Panc1 (cell line): ENCODE data around the gene AGAP1. TPM values are rescaled to one million over a fixed set of nuclear protein-coding genes. Genes with fewer than 3 reads are reported as not detected.

ENCODE experiments used
- ATAC-seq: fragments of 200-7000 bp; cut with Tn5 transposase; 2 replicates; pipeline ENCODE4 v1.9.1; 2020; ENCODE audit warnings: mild to moderate bottlenecking, moderate library complexity
- BruUV-seq: library from RNA; stranded (reverse); fragments of 400-500 nt; replicated peaks from 2 replicates; lab custom pipeline; 2021; lab: Mats Ljungman, UMichigan
- CTCF ChIA-PET: fragments of 300-600 bp; sonication (Branson Sonifier 250); formaldehyde crosslinking; loops from one replicate; lab custom pipeline; 2022; ENCODE audit warnings: antibody characterized with exemption; lab: Charles Lee
- POLR2A ChIA-PET: fragments of 300-600 bp; sonication (Branson Sonifier 250); formaldehyde crosslinking; loops from one replicate; lab custom pipeline; 2022; ENCODE audit warnings: antibody characterized with exemption; lab: Charles Lee
- DNase-seq: peaks from one replicate; pipeline ENCODE4 v3.0.0-alpha.2; 2010; ENCODE audit warnings: low read depth, low spot score
- H3K27ac ChIP-seq: 2 replicates; pipeline ENCODE4 v1.5.1; 2011; ENCODE audit warnings: mild to moderate bottlenecking, low read length, inconsistent platforms
- H3K27me3 ChIP-seq: fragments of 200-500 bp; sonication (Bioruptor generic); 2 replicates; pipeline ENCODE4 v1.6.0; 2014; ENCODE audit warnings: low read length, inconsistent platforms; ENCODE audit not compliant: control insufficient read depth, insufficient read depth
- H3K36me3 ChIP-seq: fragments of 200-500 bp; sonication (Bioruptor generic); 2 replicates; pipeline ENCODE4 v1.5.1; 2014; ENCODE audit warnings: inconsistent platforms, mild to moderate bottlenecking, low read length, moderate library complexity; ENCODE audit not compliant: control insufficient read depth, insufficient read depth
- H3K4me1 ChIP-seq: 2 replicates; pipeline ENCODE4 v1.5.1; 2011; ENCODE audit warnings: inconsistent platforms, mild to moderate bottlenecking, low read length, moderate library complexity; ENCODE audit not compliant: control insufficient read depth, insufficient read depth
- H3K4me3 ChIP-seq, 2 experiments: 2 replicates each; pipeline ENCODE4 v1.5.1; 2011 to 2012; ENCODE audit warnings: low read depth in 2 of 2, low read length in 2 of 2, mild to moderate bottlenecking in 2 of 2, inconsistent platforms in 1 of 2, moderate library complexity in 1 of 2
- H3K9me3 ChIP-seq: fragments of 200-500 bp; sonication (Bioruptor generic); 2 replicates; pipeline ENCODE4 v1.5.1; 2014; ENCODE audit warnings: low read depth, mild to moderate bottlenecking, inconsistent platforms, low read length, moderate library complexity; ENCODE audit not compliant: control insufficient read depth, insufficient read depth
- CTCF ChIP-seq: fragments of 450-650 bp; IDR thresholded peaks from 2 replicates; pipeline ENCODE4 v1.5.1; 2017; ENCODE audit warnings: mild to moderate bottlenecking
- POLR2AphosphoS5 ChIP-seq: IDR thresholded peaks from 2 replicates; pipeline ENCODE4 v1.6.1; 2012; ENCODE audit warnings: mild to moderate bottlenecking, low read depth, low read length, moderate library complexity
- REST ChIP-seq, 2 experiments: IDR thresholded peaks; 2 replicates each; pipeline ENCODE4 v1.6.1; 2011 to 2012; ENCODE audit warnings: low read depth in 2 of 2, control low read depth in 1 of 2, low read length in 1 of 2, mild to moderate bottlenecking in 1 of 2, moderate library complexity in 1 of 2; ENCODE audit not compliant: insufficient read depth in 1 of 2
- SIN3A ChIP-seq: IDR thresholded peaks from 2 replicates; pipeline ENCODE4 v1.6.1; 2012; ENCODE audit warnings: low read depth, mild to moderate bottlenecking, low read length, moderate library complexity, borderline replicate concordance; ENCODE audit not compliant: insufficient read depth
- TCF7L2 ChIP-seq: IDR thresholded peaks from 2 replicates; pipeline ENCODE4 v1.6.1; 2011; ENCODE audit warnings: mild to moderate bottlenecking, low read depth, low read length, inconsistent platforms
- in situ Hi-C: cut with HindIII; loops from 2 replicates; pipeline ENCODE4 v1.10.0; 2016; ENCODE audit warnings: low sequenced_read_pairs, low pct_unique_long_range_greater_than_20kb
- intact Hi-C: fragments of 100-400 bp; cut with micrococcal nuclease; formaldehyde crosslinking; loops from one replicate; pipeline ENCODE4 v1.10.0; 2022; ENCODE audit not compliant: unreplicated experiment
- total RNA-seq: library from RNA; stranded (reverse); gene quantifications from one replicate; pipeline ENCODE4 v1.2.1, GENCODE V29; 2021; ENCODE audit not compliant: unreplicated experiment

The AGAP1 gene
- total RNA-seq, 1 experiment from 2014 or later = 38.9 TPM

GRCh38 chr2:235990344-235990743 is 496.5 kb downstream of the AGAP1 start:
- Histone ChIP-seq H3K27me3 (no peaks in the 10 kb centered on the region), H3K4me1 (no peaks in the 10 kb centered on the region), H3K9me3 (no peaks in the 10 kb centered on the region), H3K27ac (no peak overlapping the region), H3K36me3 (no peaks in the 10 kb centered on the region), H3K4me3 (no peak overlapping the region)
- no peak for TF ChIP-seq POLR2AphosphoS5
- TF ChIP-seq CTCF = no peak
- no peak for TF ChIP-seq TCF7L2
- no peak for TF ChIP-seq REST (IDR thresholded peaks at IDR 0.05; ENCODE audit: insufficient read depth in 1 of 2, low read depth in 2 of 2, low read length in 1 of 2)
- no peak for TF ChIP-seq SIN3A
- in situ Hi-C loops (no loop called here), intact Hi-C loops (no loop called here)
- ChIA-PET CTCF (no interaction called here), POLR2A (no interaction called here)
- no TSS peak for BruUV-seq
- no peak for DNase-seq
- no peak for ATAC-seq

- ATAC-seq = no peak
- Histone ChIP-seq H3K27ac (no peak overlapping the region), H3K4me1 (no peaks in the 10 kb centered on the region), H3K9me3 (no peaks in the 10 kb centered on the region), H3K4me3 (no peak overlapping the region), H3K27me3 (no peaks in the 10 kb centered on the region), H3K36me3 (no peaks in the 10 kb centered on the region)
- CTCF ChIA-PET = no interaction called here
- BruUV-seq = no TSS peak
- TF ChIP-seq REST (IDR thresholded peaks at IDR 0.05; ENCODE audit: insufficient read depth in 1 of 2, low read depth in 2 of 2, low read length in 1 of 2) (no peak), SIN3A (no peak), TCF7L2 (no peak), POLR2AphosphoS5 (no peak), CTCF (no peak)
- DNase-seq = no peak
- in situ Hi-C loops (no loop called here), intact Hi-C loops (no loop called here)
- POLR2A ChIA-PET = no interaction called here
These were observed 498.2 kb downstream of the AGAP1 start for GRCh38 chr2:235992024-235992423.
